Keratinocyte (primary cell): Measurements from ENCODE around the gene CLINT1. TPM values are rescaled to one million over a fixed set of nuclear protein-coding genes. Genes with fewer than 3 reads are reported as not detected.

Experiments
- DNase-seq: peaks from one replicate; pipeline ENCODE4 v3.0.0-alpha.2; 2011; ENCODE audit warnings: low read depth, missing footprints, low spot score
- FAIRE-seq: peaks from 2 replicates; lab custom pipeline; 2011; peaks lifted over from hg19 to GRCh38; lab: Jason Lieb, UNC
- H2AFZ ChIP-seq: 2 replicates; pipeline ENCODE4 v1.6.0; 2012; ENCODE audit warnings: low read length, control low read depth, inconsistent platforms; ENCODE audit not compliant: control insufficient read depth
- H3K27ac ChIP-seq: 2 replicates; pipeline ENCODE4 v1.5.1; 2011; ENCODE audit warnings: low read length; ENCODE audit not compliant: control insufficient read depth, insufficient read depth
- H3K27me3 ChIP-seq: 3 replicates; pipeline ENCODE4 v1.6.0; 2011; ENCODE audit warnings: low read length; ENCODE audit not compliant: control insufficient read depth, insufficient read depth; ENCODE audit errors: extremely low read depth
- H3K36me3 ChIP-seq, 2 experiments: 2 replicates in 1 of 2; 3 replicates in 1 of 2; pipeline ENCODE4 v1.5.1; 2011; ENCODE audit warnings: low read length in 2 of 2, mild to moderate bottlenecking in 1 of 2; ENCODE audit not compliant: control insufficient read depth in 2 of 2, insufficient read depth in 2 of 2; ENCODE audit errors: extremely low read depth in 1 of 2
- H3K4me1 ChIP-seq: 3 replicates; pipeline ENCODE4 v1.5.1; 2011; ENCODE audit warnings: low read length; ENCODE audit not compliant: control insufficient read depth, insufficient read depth; ENCODE audit errors: extremely low read depth
- H3K4me2 ChIP-seq: 3 replicates; pipeline ENCODE4 v1.6.0; 2011; ENCODE audit warnings: low read depth, low read length; ENCODE audit not compliant: control insufficient read depth, insufficient read depth; ENCODE audit errors: extremely low read depth
- H3K4me3 ChIP-seq, 3 experiments: fragments of 200-600 bp in 1 of 3; sonication (generic) in 1 of 3; 2 replicates in 2 of 3; 3 replicates in 1 of 3; pipeline ENCODE4 v1.5.1; 2011 to 2016; ENCODE audit warnings: low read length in 3 of 3, mild to moderate bottlenecking in 3 of 3, control low read depth in 2 of 3, inconsistent platforms in 1 of 3, low read depth in 1 of 3, mixed read lengths in 1 of 3, mixed run types in 1 of 3, moderate library complexity in 1 of 3; ENCODE audit not compliant: control insufficient read depth in 2 of 3, insufficient read depth in 2 of 3; ENCODE audit errors: extremely low read depth in 1 of 3
- H3K79me2 ChIP-seq: 2 replicates; pipeline ENCODE4 v1.6.0; 2012; ENCODE audit warnings: low read length; ENCODE audit not compliant: control insufficient read depth, insufficient read depth
- H3K9ac ChIP-seq: 3 replicates; pipeline ENCODE4 v1.6.0; 2011; ENCODE audit warnings: low read length; ENCODE audit not compliant: control insufficient read depth, insufficient read depth; ENCODE audit errors: extremely low read depth
- H3K9me1 ChIP-seq: 3 replicates; pipeline ENCODE4 v1.6.0; 2011; ENCODE audit warnings: low read length; ENCODE audit not compliant: control insufficient read depth, insufficient read depth; ENCODE audit errors: extremely low read depth
- H3K9me3 ChIP-seq: 2 replicates; pipeline ENCODE4 v1.5.1; 2012; ENCODE audit warnings: low read depth, low read length; ENCODE audit not compliant: control insufficient read depth
- H4K20me1 ChIP-seq: 3 replicates; pipeline ENCODE4 v1.6.0; 2011; ENCODE audit warnings: low read length; ENCODE audit not compliant: control insufficient read depth, insufficient read depth; ENCODE audit errors: extremely low read depth
- EZH2 ChIP-seq: IDR thresholded peaks from one replicate; pipeline ENCODE4 v1.6.1; 2012; ENCODE audit warnings: inconsistent platforms, mild to moderate bottlenecking, low read length, moderate library complexity
- dilution Hi-C: fragments of 300-500 bp; cut with MboI; formaldehyde crosslinking; loops from one replicate; pipeline ENCODE4 v1.7.0; 2020; ENCODE audit warnings: low sequenced_read_pairs; ENCODE audit not compliant: extremely low pct_ligation_motif_present
- polyA plus RNA-seq, 5 experiments: library from polyadenylated mRNA; depleted of rRNA in 3 of 5; stranded (reverse) in 3 of 5; stranded (forward) in 1 of 5; unstranded in 1 of 5; fragments of >200 nt; gene quantifications; 1 replicate in 1 of 5; 2 replicates in 3 of 5; 3 replicates in 1 of 5; pipeline versions ENCODE4 v1.2.1 to v1.2.3, GENCODE V29; 2011 to 2012; ENCODE audit warnings: missing spikeins in 2 of 5, low read depth in 1 of 5, low replicate concordance in 1 of 5
- TF ChIP-seq, protein P1 (sequence below), 3 experiments: IDR thresholded peaks in 1 of 3; conservative IDR thresholded peaks in 1 of 3; optimal IDR thresholded peaks in 1 of 3; 2 replicates in 2 of 3; 3 replicates in 1 of 3; pipeline versions ENCODE3 to v1.5.1; 2011; ENCODE audit warnings: low read length in 3 of 3, mild to moderate bottlenecking in 3 of 3, moderate library complexity in 2 of 3, control low read depth in 1 of 3, inconsistent platforms in 1 of 3; ENCODE audit not compliant: insufficient read depth in 2 of 3; ENCODE audit errors: extremely low read depth in 1 of 3

CLINT1 gene
- polyA plus RNA-seq, 1 donor (not counting 4 experiments of a cell fraction or from before 2014, with no cell fraction given) = 112 TPM

DNA sequence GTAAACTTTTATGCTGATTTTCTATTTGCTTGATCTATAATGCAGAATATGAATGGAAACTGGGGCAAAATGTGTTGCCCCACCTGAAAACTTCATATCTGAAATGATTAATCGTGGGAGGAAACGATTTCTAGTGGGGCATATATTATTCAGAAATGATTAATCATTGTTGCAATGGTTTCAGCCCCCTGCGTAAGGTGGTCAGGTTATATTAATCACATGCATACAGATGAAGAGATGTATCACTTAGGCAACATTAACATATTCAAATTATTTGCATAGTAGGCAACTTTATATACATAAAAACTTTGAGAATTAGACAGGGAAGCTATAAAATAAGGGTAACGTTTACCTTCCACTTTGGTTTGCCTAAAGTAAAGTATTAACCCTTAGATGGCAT, 65.6 kb downstream of the CLINT1 start:
- Histone ChIP-seq H3K4me2 (no peak overlapping the region), H3K9me3 (no peaks in the 10 kb centered on the region), H3K27me3 (no peaks in the 10 kb centered on the region), H3K4me1 (no peaks in the 10 kb centered on the region), H3K9me1 (no peaks in the 10 kb centered on the region), H2AFZ (no peak overlapping the region), H3K27ac (no peak overlapping the region), H3K4me3 (no peak overlapping the region), H3K9ac (no peak overlapping the region), H3K79me2 (no peaks in the 10 kb centered on the region), H4K20me1 (no peaks in the 10 kb centered on the region), H3K36me3 (peaks cover 0 to 4% of the 10 kb centered on the region in 2 experiments)
- dilution Hi-C loops = no loop called here
- FAIRE-seq (no peak), DNase-seq (no peak)
- TF ChIP-seq, protein P1, sequence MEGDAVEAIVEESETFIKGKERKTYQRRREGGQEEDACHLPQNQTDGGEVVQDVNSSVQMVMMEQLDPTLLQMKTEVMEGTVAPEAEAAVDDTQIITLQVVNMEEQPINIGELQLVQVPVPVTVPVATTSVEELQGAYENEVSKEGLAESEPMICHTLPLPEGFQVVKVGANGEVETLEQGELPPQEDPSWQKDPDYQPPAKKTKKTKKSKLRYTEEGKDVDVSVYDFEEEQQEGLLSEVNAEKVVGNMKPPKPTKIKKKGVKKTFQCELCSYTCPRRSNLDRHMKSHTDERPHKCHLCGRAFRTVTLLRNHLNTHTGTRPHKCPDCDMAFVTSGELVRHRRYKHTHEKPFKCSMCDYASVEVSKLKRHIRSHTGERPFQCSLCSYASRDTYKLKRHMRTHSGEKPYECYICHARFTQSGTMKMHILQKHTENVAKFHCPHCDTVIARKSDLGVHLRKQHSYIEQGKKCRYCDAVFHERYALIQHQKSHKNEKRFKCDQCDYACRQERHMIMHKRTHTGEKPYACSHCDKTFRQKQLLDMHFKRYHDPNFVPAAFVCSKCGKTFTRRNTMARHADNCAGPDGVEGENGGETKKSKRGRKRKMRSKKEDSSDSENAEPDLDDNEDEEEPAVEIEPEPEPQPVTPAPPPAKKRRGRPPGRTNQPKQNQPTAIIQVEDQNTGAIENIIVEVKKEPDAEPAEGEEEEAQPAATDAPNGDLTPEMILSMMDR (optimal IDR thresholded peaks at IDR 0.05 in 1 of 3, IDR thresholded peaks at IDR 0.05 in 1 of 3, conservative IDR thresholded peaks at IDR 0.05 in 1 of 3; ENCODE audit: extremely low read depth in 1 of 3, insufficient read depth in 2 of 3, low read length in 3 of 3) = no peak
- no peak for TF ChIP-seq EZH2

DNA sequence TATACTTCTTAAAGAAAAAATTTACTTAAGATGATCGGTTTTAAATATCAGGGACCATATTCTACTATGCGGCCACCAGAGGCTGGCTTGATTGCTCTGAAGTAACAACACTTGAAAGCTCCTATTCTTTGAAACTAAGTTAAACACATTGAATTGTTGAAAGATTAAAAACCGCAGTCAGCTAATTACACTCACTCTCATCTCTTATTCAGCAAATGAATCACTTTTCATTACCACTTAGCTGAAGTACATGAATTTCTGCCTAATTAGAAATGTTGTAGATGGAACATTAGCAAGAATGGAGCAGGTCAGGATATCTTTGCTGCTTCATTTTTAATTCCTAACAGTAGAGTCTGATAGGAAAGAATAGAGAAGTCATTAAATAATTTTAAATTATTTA, 73.1 kb downstream of the CLINT1 start:
- H2AFZ ChIP-seq = no peak overlapping the region
- H3K27me3 ChIP-seq = no peaks in the 10 kb centered on the region
- TF ChIP-seq, protein P1 (optimal IDR thresholded peaks at IDR 0.05 in 1 of 3, IDR thresholded peaks at IDR 0.05 in 1 of 3, conservative IDR thresholded peaks at IDR 0.05 in 1 of 3; ENCODE audit: extremely low read depth in 1 of 3, insufficient read depth in 2 of 3, low read length in 3 of 3) = no peak
- TF ChIP-seq EZH2 = no peak
- no peak overlapping the region for H3K9ac ChIP-seq
- no peak overlapping the region for H3K4me3 ChIP-seq
- H3K36me3 ChIP-seq = peaks cover 6 to 14% of the 10 kb centered on the region in 2 experiments
- FAIRE-seq = no peak
- no peaks in the 10 kb centered on the region for H3K9me1 ChIP-seq
- no peaks in the 10 kb centered on the region for H3K4me1 ChIP-seq
- dilution Hi-C loops = no loop called here
- DNase-seq = no peak
- no peak overlapping the region for H3K27ac ChIP-seq
- H4K20me1 ChIP-seq = no peaks in the 10 kb centered on the region
- no peaks in the 10 kb centered on the region for H3K9me3 ChIP-seq
- H3K4me2 ChIP-seq = no peak overlapping the region
- H3K79me2 ChIP-seq = no peaks in the 10 kb centered on the region
